Cardiac muscle cell (in vitro differentiated cells and primary cell): Measurements from ENCODE around the gene OXLD1. TPM values are rescaled to one million over a fixed set of nuclear protein-coding genes. Genes with fewer than 3 reads are reported as not detected.

ENCODE experiments used
- DNase-seq, 2 donors: peaks; one replicate each; pipeline versions ENCODE4 v3.0.0 to v3.0.0-alpha.2; 2010 to 2017; ENCODE audit warnings: low read depth in 1 of 2, low spot score in 1 of 2
- H3K27ac ChIP-seq: fragments of 200-600 bp; sonication (generic); 2 replicates; pipeline ENCODE4 v1.5.1; 2016
- H3K27me3 ChIP-seq: fragments of 200-600 bp; sonication (generic); 2 replicates; pipeline ENCODE4 v1.6.0; 2016; ENCODE audit warnings: control low read depth
- H3K36me3 ChIP-seq: fragments of 200-600 bp; sonication (generic); 2 replicates; pipeline ENCODE4 v1.5.1; 2016; ENCODE audit warnings: control low read depth
- H3K4me1 ChIP-seq: fragments of 200-600 bp; sonication (generic); 2 replicates; pipeline ENCODE4 v1.8.1; 2017; ENCODE audit warnings: low read depth, mild to moderate bottlenecking, mixed run types
- H3K4me3 ChIP-seq: fragments of 200-600 bp; sonication (generic); 2 replicates; pipeline ENCODE4 v1.5.1; 2016; ENCODE audit warnings: mild to moderate bottlenecking
- H3K9me3 ChIP-seq: fragments of 200-600 bp; sonication (generic); 2 replicates; pipeline ENCODE4 v1.5.1; 2017; ENCODE audit warnings: low read depth, mild to moderate bottlenecking, control low read depth
- polyA plus RNA-seq: library from polyadenylated mRNA; unstranded; fragments of >200 nt; fragmentation: Nextera tagmentation; extraction: Ambion mirVana; gene quantifications from 2 replicates; pipeline ENCODE4 v1.2.1, GENCODE V29; 2016
- total RNA-seq: library from RNA; depleted of rRNA; stranded (reverse); fragments of >200 nt; gene quantifications from 2 replicates; pipeline ENCODE4 v1.2.3, GENCODE V29; 2016
- TF ChIP-seq, protein P1 (sequence below): IDR thresholded peaks from 2 replicates; pipeline ENCODE4 v1.5.1; 2012; ENCODE audit warnings: low read depth, mild to moderate bottlenecking, low read length

Gene OXLD1
- total and polyA plus RNA-seq, 2 experiments from 2014 or later, result 100 to 104 TPM

DNA sequence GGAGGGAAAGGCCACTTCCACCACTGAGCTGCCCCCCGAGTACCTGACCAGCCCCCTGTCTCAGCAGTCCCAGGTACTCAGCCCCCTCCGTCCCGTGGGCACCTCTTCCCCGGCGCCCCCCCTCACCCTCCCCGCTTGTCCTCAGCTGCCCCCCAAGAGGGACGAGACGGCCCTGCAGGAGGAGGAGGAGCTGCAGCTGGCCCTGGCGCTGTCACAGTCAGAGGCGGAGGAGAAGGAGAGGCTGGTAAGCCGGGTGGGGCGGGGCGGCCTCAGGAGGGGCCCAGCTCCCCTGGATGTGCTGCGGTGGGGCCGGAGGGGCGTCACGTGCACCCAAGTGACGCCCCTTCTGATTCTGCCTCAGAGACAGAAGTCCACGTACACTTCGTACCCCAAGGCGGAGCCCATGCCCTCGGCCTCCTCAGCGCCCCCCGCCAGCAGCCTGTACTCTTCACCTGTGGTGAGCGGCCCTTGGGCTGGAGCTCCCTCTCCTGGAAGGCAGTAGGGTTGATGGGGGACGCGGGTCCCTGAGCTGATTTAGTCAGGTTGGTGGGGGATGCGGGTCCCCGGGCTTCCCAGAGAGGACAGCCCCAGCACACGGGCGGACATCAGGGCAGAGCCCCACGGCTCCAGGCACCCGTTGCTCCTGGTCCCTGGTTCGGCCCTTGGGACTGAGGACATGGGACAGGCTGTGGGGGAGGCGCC lies 27.3 kb upstream of the OXLD1 start:
- TF ChIP-seq, protein P1, sequence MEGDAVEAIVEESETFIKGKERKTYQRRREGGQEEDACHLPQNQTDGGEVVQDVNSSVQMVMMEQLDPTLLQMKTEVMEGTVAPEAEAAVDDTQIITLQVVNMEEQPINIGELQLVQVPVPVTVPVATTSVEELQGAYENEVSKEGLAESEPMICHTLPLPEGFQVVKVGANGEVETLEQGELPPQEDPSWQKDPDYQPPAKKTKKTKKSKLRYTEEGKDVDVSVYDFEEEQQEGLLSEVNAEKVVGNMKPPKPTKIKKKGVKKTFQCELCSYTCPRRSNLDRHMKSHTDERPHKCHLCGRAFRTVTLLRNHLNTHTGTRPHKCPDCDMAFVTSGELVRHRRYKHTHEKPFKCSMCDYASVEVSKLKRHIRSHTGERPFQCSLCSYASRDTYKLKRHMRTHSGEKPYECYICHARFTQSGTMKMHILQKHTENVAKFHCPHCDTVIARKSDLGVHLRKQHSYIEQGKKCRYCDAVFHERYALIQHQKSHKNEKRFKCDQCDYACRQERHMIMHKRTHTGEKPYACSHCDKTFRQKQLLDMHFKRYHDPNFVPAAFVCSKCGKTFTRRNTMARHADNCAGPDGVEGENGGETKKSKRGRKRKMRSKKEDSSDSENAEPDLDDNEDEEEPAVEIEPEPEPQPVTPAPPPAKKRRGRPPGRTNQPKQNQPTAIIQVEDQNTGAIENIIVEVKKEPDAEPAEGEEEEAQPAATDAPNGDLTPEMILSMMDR, result no peak
- Histone ChIP-seq H3K36me3 (peaks cover 37% of the 10 kb centered on the region), H3K4me1 (no peaks in the 10 kb centered on the region), H3K27ac (no peak overlapping the region), H3K9me3 (no peaks in the 10 kb centered on the region), H3K27me3 (no peaks in the 10 kb centered on the region), H3K4me3 (no peak overlapping the region)
- no peak for DNase-seq

DNA sequence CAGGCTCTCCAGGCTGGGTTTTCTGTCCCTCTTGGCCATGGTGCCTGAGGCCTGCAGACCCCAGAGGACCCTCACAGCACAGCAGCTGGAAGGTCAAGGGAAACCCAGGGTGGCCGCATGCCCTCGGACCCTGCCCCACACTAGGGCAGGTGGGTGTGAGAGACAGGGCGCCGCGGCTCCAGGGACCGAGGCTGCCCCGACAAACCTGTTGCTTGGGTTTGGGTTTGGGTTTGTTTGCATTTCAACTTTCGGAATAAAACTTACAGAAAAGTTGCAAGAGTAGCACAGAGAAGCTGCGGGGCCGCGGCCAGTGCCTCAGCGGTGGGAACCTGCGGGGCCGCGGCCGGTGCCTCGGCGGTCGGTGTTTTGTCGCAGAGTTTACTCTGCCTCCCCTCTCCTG lies 25.2 kb upstream of the OXLD1 start:
- no peak for DNase-seq
- H3K4me1 ChIP-seq, result no peaks in the 10 kb centered on the region
- peaks cover 40% of the 10 kb centered on the region for H3K36me3 ChIP-seq
- TF ChIP-seq, protein P1, result no peak
- H3K27me3 ChIP-seq, result no peaks in the 10 kb centered on the region
- H3K4me3 ChIP-seq, result no peak overlapping the region
- H3K9me3 ChIP-seq, result no peaks in the 10 kb centered on the region
- H3K27ac ChIP-seq, result no peak overlapping the region

DNA sequence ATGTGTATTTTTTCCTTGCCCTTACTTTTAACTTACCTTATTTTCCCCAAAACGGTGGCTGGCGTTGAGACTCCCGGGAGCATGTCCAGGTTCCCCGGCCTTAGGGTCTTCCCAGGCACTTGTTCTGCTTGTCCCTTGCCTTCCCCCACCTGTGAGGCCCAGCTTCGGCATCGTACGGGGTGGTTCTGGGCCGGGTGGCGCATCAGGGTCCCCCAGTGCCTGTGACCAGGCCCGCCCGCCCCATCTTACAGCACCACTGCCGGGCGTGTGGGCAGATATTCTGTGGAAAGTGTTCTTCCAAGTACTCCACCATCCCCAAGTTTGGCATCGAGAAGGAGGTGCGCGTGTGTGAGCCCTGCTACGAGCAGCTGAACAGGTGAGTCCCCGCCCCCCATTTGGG lies 24.8 kb upstream of the OXLD1 start:
- H3K36me3 ChIP-seq, result peaks cover 40% of the 10 kb centered on the region
- no peak overlapping the region for H3K4me3 ChIP-seq
- no peaks in the 10 kb centered on the region for H3K27me3 ChIP-seq
- no peaks in the 10 kb centered on the region for H3K9me3 ChIP-seq
- DNase-seq, result no peak
- TF ChIP-seq, protein P1, result no peak
- H3K4me1 ChIP-seq, result no peaks in the 10 kb centered on the region
- no peak overlapping the region for H3K27ac ChIP-seq

DNA sequence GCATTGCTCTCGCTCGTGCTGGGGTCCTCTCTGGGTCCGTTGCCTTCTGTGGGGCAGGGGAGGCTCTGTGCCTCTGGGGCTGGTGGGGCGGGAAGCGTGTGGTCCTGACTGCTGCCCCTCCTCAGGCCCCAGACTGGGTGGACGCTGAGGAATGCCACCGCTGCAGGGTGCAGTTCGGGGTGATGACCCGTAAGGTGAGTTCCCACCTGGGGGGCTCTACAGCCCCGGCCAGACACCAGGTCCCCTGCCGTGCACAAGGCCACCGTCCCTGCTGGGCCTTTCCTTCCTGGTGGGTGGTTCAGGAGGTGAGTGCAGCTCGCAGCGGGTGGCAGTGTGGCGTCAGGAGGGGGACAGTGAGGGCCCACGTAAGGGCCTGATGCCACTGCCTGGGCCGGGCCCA lies 24.1 kb upstream of the OXLD1 start:
- Histone ChIP-seq H3K27ac (no peak overlapping the region), H3K27me3 (no peaks in the 10 kb centered on the region), H3K9me3 (no peaks in the 10 kb centered on the region), H3K36me3 (peaks cover 39% of the 10 kb centered on the region), H3K4me1 (no peaks in the 10 kb centered on the region), H3K4me3 (no peak overlapping the region)
- no peak for DNase-seq
- TF ChIP-seq, protein P1, result no peak

DNA sequence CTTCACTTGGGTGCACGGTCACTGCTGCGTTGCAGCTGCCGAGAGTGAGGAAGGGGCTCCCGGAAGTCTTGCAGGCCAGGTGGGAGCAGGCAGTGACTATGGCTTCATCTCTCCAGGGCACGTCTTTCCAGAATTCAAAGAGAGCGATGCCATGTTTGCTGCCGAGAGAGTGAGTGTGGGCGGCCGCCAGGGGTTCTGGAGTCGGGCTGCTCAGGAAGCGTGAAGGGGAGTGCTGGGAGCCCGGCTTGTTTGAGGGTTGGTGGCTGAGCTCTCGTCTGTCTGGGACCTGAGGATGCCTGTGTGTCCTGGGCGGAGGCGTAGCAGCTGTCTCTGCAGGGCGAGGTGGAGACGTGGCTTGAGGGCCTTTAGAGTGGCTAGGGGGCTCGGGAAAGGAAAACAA lies 23.7 kb upstream of the OXLD1 start:
- no peak for DNase-seq
- Histone ChIP-seq H3K27ac (no peak overlapping the region), H3K4me3 (no peak overlapping the region), H3K9me3 (no peaks in the 10 kb centered on the region), H3K4me1 (peaks cover 2% of the 10 kb centered on the region), H3K27me3 (no peaks in the 10 kb centered on the region), H3K36me3 (peaks cover 35% of the 10 kb centered on the region)
- TF ChIP-seq, protein P1, result no peak
